BLaER1 (cell line): ENCODE results near the gene BEX4.
"Not testable (repeated sequence)": the region's sequence is repeated elsewhere in the genome, so short reads cannot be mapped to it uniquely, and the experiment has no call there.

ENCODE experiments used
- H3K27ac ChIP-seq: shearing (Covaris generic); formaldehyde crosslinking; 2 replicates; pipeline ENCODE4 v1.8.1; 2022
- H3K27me3 ChIP-seq: shearing (Covaris generic); formaldehyde crosslinking; 2 replicates; pipeline ENCODE4 v1.8.1; 2022
- H3K36me3 ChIP-seq: shearing (Covaris generic); formaldehyde crosslinking; 2 replicates; pipeline ENCODE4 v1.8.1; 2022
- H3K4me1 ChIP-seq: shearing (Covaris generic); formaldehyde crosslinking; 2 replicates; pipeline ENCODE4 v1.8.1; 2022
- H3K4me2 ChIP-seq: shearing (Covaris generic); formaldehyde crosslinking; 2 replicates; pipeline ENCODE4 v1.8.1; 2022
- H3K4me3 ChIP-seq: shearing (Covaris generic); formaldehyde crosslinking; 2 replicates; pipeline ENCODE4 v1.8.1; 2022
- H3K9ac ChIP-seq: shearing (Covaris generic); formaldehyde crosslinking; 2 replicates; pipeline ENCODE4 v1.8.1; 2022
- H3K9me3 ChIP-seq: shearing (Covaris generic); formaldehyde crosslinking; 2 replicates; pipeline ENCODE4 v1.8.1; 2022
- H4K20me1 ChIP-seq: shearing (Covaris generic); formaldehyde crosslinking; 2 replicates; pipeline ENCODE4 v1.8.1; 2022
- Cebpa-rat ChIP-seq: shearing (Covaris generic); IDR thresholded peaks from 2 replicates; pipeline ENCODE4 v1.8.1; 2022

The BEX4 gene

DNA sequence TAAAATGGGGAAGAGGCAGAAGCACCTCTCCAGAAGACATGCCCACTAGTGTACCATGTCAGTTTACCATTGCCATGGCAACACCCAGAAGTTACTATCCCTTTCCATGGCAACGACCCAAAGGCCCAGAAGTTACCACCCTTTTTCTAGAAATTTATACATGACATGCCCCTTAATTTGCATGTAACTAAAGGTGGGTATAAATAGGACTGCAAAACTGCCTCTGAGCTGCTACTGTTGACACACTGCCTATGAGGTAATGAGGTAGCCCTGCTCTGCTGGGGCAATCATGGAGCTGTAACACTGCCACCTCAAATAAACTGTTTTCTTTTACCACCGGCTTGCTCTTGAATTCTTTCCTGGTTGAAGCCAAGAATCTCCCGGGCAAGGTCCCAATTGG, 13.9 kb upstream of the BEX4 start:
- no peak overlapping the region for H3K4me2 ChIP-seq
- H3K4me3 ChIP-seq: no peak overlapping the region
- no peaks in the 10 kb centered on the region for H3K4me1 ChIP-seq
- H3K27me3 ChIP-seq: no peaks in the 10 kb centered on the region
- no peak for TF ChIP-seq Cebpa-rat
- no peak overlapping the region for H3K27ac ChIP-seq
- no peaks in the 10 kb centered on the region for H4K20me1 ChIP-seq
- H3K9me3 ChIP-seq: no peaks in the 10 kb centered on the region
- H3K36me3 ChIP-seq: no peaks in the 10 kb centered on the region
- no peak overlapping the region for H3K9ac ChIP-seq

DNA sequence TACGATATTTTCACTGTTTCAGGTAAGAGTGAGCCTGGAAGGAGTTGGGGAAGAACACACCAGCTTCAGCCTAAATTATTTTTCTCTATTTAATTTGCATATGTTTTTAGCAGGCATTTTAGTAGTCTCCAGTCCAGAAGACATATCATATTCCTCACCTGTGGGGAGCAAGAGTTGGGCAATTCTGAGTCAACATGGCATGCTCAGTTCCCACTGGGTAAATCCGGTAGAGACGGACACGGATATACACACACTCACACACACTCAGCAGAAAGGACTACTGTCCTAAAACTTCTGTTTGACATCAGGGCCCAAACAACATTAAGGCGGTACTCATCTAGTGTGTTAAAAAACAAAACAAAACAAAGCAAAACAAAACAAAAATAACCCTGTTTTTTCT, 4.9 kb upstream of the BEX4 start:
- Histone ChIP-seq H3K9me3 (no peaks in the 10 kb centered on the region), H3K27me3 (no peaks in the 10 kb centered on the region), H3K4me3 (no peak overlapping the region), H4K20me1 (no peaks in the 10 kb centered on the region), H3K4me2 (no peak overlapping the region), H3K27ac (no peak overlapping the region), H3K9ac (no peak overlapping the region), H3K36me3 (no peaks in the 10 kb centered on the region), H3K4me1 (no peaks in the 10 kb centered on the region)
- no peak for TF ChIP-seq Cebpa-rat

- Histone ChIP-seq H3K9me3 (no peaks in the 10 kb centered on the region), H3K4me3 (no peak overlapping the region), H3K27me3 (no peaks in the 10 kb centered on the region), H3K36me3 (no peaks in the 10 kb centered on the region), H3K4me2 (no peak overlapping the region), H4K20me1 (no peaks in the 10 kb centered on the region), H3K27ac (no peak overlapping the region), H3K9ac (no peak overlapping the region), H3K4me1 (0 out of 2 replicates have a peak, but pooled peaks cover 2% of the 10 kb centered on the region)
- no peak for TF ChIP-seq Cebpa-rat
These were observed 3.7 kb upstream of the BEX4 start for GRCh38 chrX:103211012-103211715.

DNA sequence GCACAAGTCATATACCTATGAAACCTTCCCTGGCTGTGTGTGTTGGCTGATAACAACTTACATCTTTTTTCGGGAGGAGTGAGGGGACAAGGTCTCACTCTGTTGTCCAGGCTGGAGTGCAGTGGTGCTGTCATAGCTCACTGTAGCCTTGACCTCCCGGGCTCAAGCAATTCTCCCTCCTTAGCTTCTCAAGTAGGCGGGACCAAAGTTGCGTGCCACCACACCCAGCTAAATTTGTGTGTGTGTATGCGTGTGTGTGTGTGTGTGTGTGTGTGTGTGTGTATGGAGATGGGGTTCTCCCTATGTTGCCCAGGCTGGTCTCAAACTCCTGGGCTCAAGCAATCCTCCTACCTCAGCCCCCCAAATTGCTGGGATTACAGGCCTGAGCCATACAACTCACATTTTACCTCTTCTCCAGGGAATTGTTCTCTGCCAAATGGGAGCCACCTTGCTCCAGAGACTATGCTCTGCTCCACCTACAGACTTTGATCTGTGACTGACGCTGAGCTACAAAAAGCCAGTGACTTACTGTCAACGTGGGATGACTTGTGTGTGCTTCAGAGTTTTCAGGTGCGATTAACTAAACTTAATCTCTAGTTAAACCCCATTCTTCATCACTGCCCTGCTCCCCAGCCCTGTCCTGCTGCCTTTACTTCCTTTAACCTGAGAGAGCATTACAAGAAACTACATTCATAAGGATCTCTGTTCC, 2.0 kb upstream of the BEX4 start:
- Histone ChIP-seq H3K27me3 (no peaks in the 10 kb centered on the region), H3K4me3 (no peak overlapping the region), H3K27ac (no peak overlapping the region), H3K36me3 (no peaks in the 10 kb centered on the region), H3K9me3 (no peaks in the 10 kb centered on the region), H4K20me1 (no peaks in the 10 kb centered on the region), H3K4me1 (0 out of 2 replicates have a peak, but pooled peaks cover 6% of the 10 kb centered on the region), H3K9ac (no peak overlapping the region), H3K4me2 (no peak overlapping the region)
- TF ChIP-seq Cebpa-rat: no peak

GRCh38 chrX:103215425-103215991, 600 bp downstream of the BEX4 start:
- 0 out of 2 replicates have a peak, but pooled peaks cover 6% of the 10 kb centered on the region for H3K4me1 ChIP-seq
- no peaks in the 10 kb centered on the region for H4K20me1 ChIP-seq
- H3K9ac ChIP-seq: peak overlapping the region; percentile 87
- H3K36me3 ChIP-seq: no peaks in the 10 kb centered on the region
- H3K27ac ChIP-seq: peak overlapping the region; percentile 89
- peak overlapping the region; percentile 63 for H3K4me2 ChIP-seq
- H3K4me3 ChIP-seq: peak overlapping the region; percentile 76
- no peaks in the 10 kb centered on the region for H3K27me3 ChIP-seq
- TF ChIP-seq Cebpa-rat: no peak
- H3K9me3 ChIP-seq: peaks cover under 1% of the 10 kb centered on the region; the same call in 1 of the 2 replicates

GRCh38 chrX:103220511-103221323, 5.8 kb downstream of the BEX4 start:
- Histone ChIP-seq H3K9ac (no peak overlapping the region), H4K20me1 (no peaks in the 10 kb centered on the region), H3K4me3 (no peak overlapping the region), H3K4me2 (no peak overlapping the region), H3K36me3 (no peaks in the 10 kb centered on the region), H3K27ac (no peak overlapping the region), H3K9me3 (peaks cover 6% of the 10 kb centered on the region; the same call in 1 of the 2 replicates), H3K4me1 (0 out of 2 replicates have a peak, but pooled peaks cover 6% of the 10 kb centered on the region), H3K27me3 (no peaks in the 10 kb centered on the region)
- TF ChIP-seq Cebpa-rat: no peak

GRCh38 chrX:103225918-103226317, 11.0 kb downstream of the BEX4 start:
- H3K4me3 ChIP-seq, H3K36me3 ChIP-seq, H4K20me1 ChIP-seq, H3K27ac ChIP-seq, H3K9me3 ChIP-seq, H3K9ac ChIP-seq, H3K4me1 ChIP-seq, H3K4me2 ChIP-seq, H3K27me3 ChIP-seq: not testable (repeated sequence)

- Histone ChIP-seq H3K4me2 (no peak overlapping the region), H3K4me3 (no peak overlapping the region), H3K4me1 (no peaks in the 10 kb centered on the region), H3K27ac (no peak overlapping the region), H3K9ac (no peak overlapping the region), H3K9me3 (no peaks in the 10 kb centered on the region), H4K20me1 (no peaks in the 10 kb centered on the region), H3K36me3 (no peaks in the 10 kb centered on the region), H3K27me3 (0 out of 2 replicates have a peak, but pooled peaks cover 3% of the 10 kb centered on the region)
- TF ChIP-seq Cebpa-rat: no peak
These were observed 18.4 kb downstream of the BEX4 start for GRCh38 chrX:103233263-103233662.

DNA sequence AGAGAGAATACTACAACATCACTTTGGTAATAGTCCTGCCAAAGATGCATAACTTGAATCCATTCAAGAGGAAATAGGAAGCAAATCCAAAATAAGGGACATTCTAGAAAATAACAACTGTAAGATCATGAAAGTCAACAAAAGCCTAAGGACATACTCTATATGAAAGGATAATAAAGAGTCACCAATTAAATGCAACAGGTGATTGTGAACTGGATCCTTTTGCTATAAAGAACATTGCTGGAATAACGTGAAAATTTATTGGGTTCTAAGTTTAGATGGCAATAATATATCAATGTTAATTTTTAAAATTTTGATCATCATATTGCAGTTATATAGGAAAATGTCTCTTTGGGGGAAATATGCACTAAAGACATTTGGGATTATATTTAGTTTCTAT, 20.0 kb downstream of the BEX4 start:
- TF ChIP-seq Cebpa-rat: no peak
- H3K4me2 ChIP-seq: no peak overlapping the region
- H3K9ac ChIP-seq: no peak overlapping the region

DNA sequence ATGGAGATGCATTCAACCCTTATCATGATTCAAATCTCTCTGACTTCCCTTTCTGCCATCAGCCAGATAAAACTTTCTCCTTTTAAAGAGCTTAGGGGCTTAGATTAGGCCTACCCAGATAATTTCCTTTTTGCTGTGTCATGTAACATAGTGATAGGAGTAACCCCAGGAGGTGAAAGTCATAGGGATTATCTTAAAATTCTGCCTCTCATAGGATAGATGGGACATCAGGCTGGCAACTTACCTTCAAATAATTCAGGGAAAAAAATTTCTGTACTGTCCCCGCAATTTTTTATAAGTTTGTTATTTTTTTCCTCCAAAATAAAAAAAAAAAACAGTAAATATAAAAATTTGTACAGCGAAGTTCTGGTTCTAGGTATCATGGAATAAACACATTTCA, 20.7 kb downstream of the BEX4 start:
- H4K20me1 ChIP-seq, H3K9me3 ChIP-seq, H3K36me3 ChIP-seq, H3K27ac ChIP-seq, H3K27me3 ChIP-seq, H3K4me1 ChIP-seq, H3K4me3 ChIP-seq, H3K9ac ChIP-seq, H3K4me2 ChIP-seq: not testable (repeated sequence)

More for the DNA sequence above, 20.0 kb downstream of the BEX4 start:
- Histone ChIP-seq H3K9me3 (no peaks in the 10 kb centered on the region), H3K27ac (no peak overlapping the region), H3K4me3 (no peak overlapping the region), H3K36me3 (no peaks in the 10 kb centered on the region), H4K20me1 (no peaks in the 10 kb centered on the region), H3K27me3 (0 out of 2 replicates have a peak, but pooled peaks cover 3% of the 10 kb centered on the region), H3K4me1 (no peaks in the 10 kb centered on the region)
